ENCODE measurements around the gene ZNF689.
"Not testable (repeated sequence)": the region's sequence is repeated elsewhere in the genome, so short reads cannot be mapped to it uniquely, and the experiment has no call there.

ZNF689 gene

GRCh38 chr16:30609926-30610839, at the start of gene ZNF689:
Gene ZNF689 (minus strand): TSS chr16:30610389. CDS start chr16:30610041, 348 bp downstream.
- DNase-seq (ENCODE audit: low read depth in 3 of 3) = peak; percentile 84 to 91 (median 90)

- peak; percentile 63 to 94 (median 91) for DNase-seq (ENCODE audit: low read depth in 3 of 3)
These were observed 48.7 kb upstream of the ZNF689 start for GRCh38 chr16:30658731-30659506.

GRCh38 chr16:30657866-30658730, 47.9 kb upstream of the ZNF689 start, which contains the start of gene FBRS:
Gene FBRS (plus strand): TSS chr16:30658431. CDS start chr16:30659519, 1,088 bp downstream.
- peak; percentile 100 for DNase-seq (ENCODE audit: low read depth in 3 of 3)

GRCh38 chr16:30656974-30657865, 47.0 kb upstream of the ZNF689 start:
- DNase-seq (ENCODE audit: low read depth in 3 of 3) = no peak

- no peak for DNase-seq (ENCODE audit: low read depth in 3 of 3)
These were observed 46.2 kb upstream of the ZNF689 start for GRCh38 chr16:30656388-30656787.

- no peak for DNase-seq (ENCODE audit: low read depth in 3 of 3)
These were observed 45.7 kb upstream of the ZNF689 start for GRCh38 chr16:30655815-30656347.

GRCh38 chr16:30654856-30655255, 44.7 kb upstream of the ZNF689 start:
- DNase-seq (ENCODE audit: low read depth in 3 of 3) = no peak

- DNase-seq (ENCODE audit: low read depth in 3 of 3) = no peak
These were observed 42.5 kb upstream of the ZNF689 start for GRCh38 chr16:30652718-30653117.

- DNase-seq (ENCODE audit: low read depth in 3 of 3) = no peak
These were observed 41.8 kb upstream of the ZNF689 start for GRCh38 chr16:30652005-30652296.

- DNase-seq (ENCODE audit: low read depth in 3 of 3) = peak; percentile 53 to 66 (median 58)
These were observed 41.2 kb upstream of the ZNF689 start for GRCh38 chr16:30651124-30652004.

- peak; percentile 92 to 98 (median 96) for DNase-seq (ENCODE audit: low read depth in 3 of 3)
These were observed 40.4 kb upstream of the ZNF689 start, which contains the start of gene PRR14 for GRCh38 chr16:30650369-30651123. Gene PRR14 (plus strand): TSS chr16:30650960. CDS start chr16:30651646, 686 bp downstream.

GRCh38 chr16:30649725-30650368, 39.7 kb upstream of the ZNF689 start:
- peak in 2 of 3 experiments; percentile 20 to 33 for DNase-seq (ENCODE audit: low read depth in 3 of 3)

- no peak for DNase-seq (ENCODE audit: low read depth in 3 of 3)
These were observed 37.0 kb upstream of the ZNF689 start for GRCh38 chr16:30647274-30647571.

- no peak for DNase-seq (ENCODE audit: low read depth in 3 of 3)
These were observed 35.5 kb upstream of the ZNF689 start for GRCh38 chr16:30645727-30646126.

GRCh38 chr16:30644334-30644830, 34.2 kb upstream of the ZNF689 start:
- DNase-seq (ENCODE audit: low read depth in 3 of 3) = no peak

- no peak for DNase-seq (ENCODE audit: low read depth in 3 of 3)
These were observed 31.3 kb upstream of the ZNF689 start for GRCh38 chr16:30641378-30641982.

GRCh38 chr16:30637944-30638343, 27.8 kb upstream of the ZNF689 start:
- DNase-seq (ENCODE audit: low read depth in 3 of 3) = no peak

GRCh38 chr16:30637139-30637538, 26.9 kb upstream of the ZNF689 start:
- not testable (repeated sequence) for DNase-seq (ENCODE audit: low read depth in 3 of 3)

All from stimulated activated CD4-positive, alpha-beta T cell treated with anti-CD3 and anti-CD28 coated beads, TNF-alpha, amount 100 ng/mL, for 4 hours (primary cell).